Neural cell (in vitro differentiated cells): ENCODE data around the gene HECW1. TPM values are rescaled to one million over a fixed set of nuclear protein-coding genes. Genes with fewer than 3 reads are reported as not detected.

ENCODE experiments used
- H2AFZ ChIP-seq: fragments of 200-600, 300-800 bp; sonication (generic), shearing (Covaris generic); 2 replicates; pipeline ENCODE4 v1.6.0; 2014; ENCODE audit warnings: low read depth, mild to moderate bottlenecking, antibody characterized with exemption, low read length, moderate library complexity
- H3F3A ChIP-seq: fragments of 200-600 bp; shearing (Covaris generic); 2 replicates; pipeline ENCODE4 v1.6.1; 2016; ENCODE audit warnings: mild to moderate bottlenecking, moderate library complexity, mixed read lengths, antibody characterized with exemption, low read length; ENCODE audit not compliant: insufficient read depth, poor library complexity, severe bottlenecking
- H3K27ac ChIP-seq: fragments of 200-600, 300-800 bp; sonication (generic), shearing (Covaris generic); 2 replicates; pipeline ENCODE4 v1.5.1; 2014; ENCODE audit warnings: mild to moderate bottlenecking, low read length, moderate library complexity
- H3K27me3 ChIP-seq: fragments of 300-800, 200-600 bp; sonication (generic), shearing (Covaris generic); 2 replicates; pipeline ENCODE4 v1.6.0; 2014; ENCODE audit warnings: mild to moderate bottlenecking, low read depth, low read length, moderate library complexity; ENCODE audit not compliant: insufficient read depth
- H3K36me3 ChIP-seq: fragments of 300-800, 200-600 bp; sonication (generic), shearing (Covaris generic); 2 replicates; pipeline ENCODE4 v1.5.1; 2014; ENCODE audit warnings: mild to moderate bottlenecking, antibody characterized with exemption, low read length, moderate library complexity; ENCODE audit not compliant: insufficient read depth
- H3K4me2 ChIP-seq: fragments of 300-800, 200-600 bp; sonication (generic), shearing (Covaris generic); 2 replicates; pipeline ENCODE4 v1.6.0; 2014; ENCODE audit warnings: mild to moderate bottlenecking, low read length
- H3K4me3 ChIP-seq: fragments of 300-800, 200-600 bp; sonication (generic), shearing (Covaris generic); 2 replicates; pipeline ENCODE4 v1.5.1; 2014; ENCODE audit warnings: mild to moderate bottlenecking, low read length, moderate library complexity
- H3K79me2 ChIP-seq: fragments of 200-600 bp; shearing (Covaris generic); replicated peaks from 2 replicates; pipeline ENCODE4 v1.6.0; 2014; ENCODE audit warnings: mild to moderate bottlenecking, low read length, moderate library complexity; ENCODE audit not compliant: insufficient read depth
- H3K9ac ChIP-seq: fragments of 300-800, 200-600 bp; sonication (generic), shearing (Covaris generic); 2 replicates; pipeline ENCODE4 v1.6.1; 2016; ENCODE audit warnings: mild to moderate bottlenecking, low read length, mixed read lengths
- H3K9me2 ChIP-seq: fragments of 200-600 bp; shearing (Covaris generic); 2 replicates; pipeline ENCODE4 v1.6.1; 2016; ENCODE audit warnings: mild to moderate bottlenecking, low read length, mixed read lengths; ENCODE audit not compliant: insufficient read depth
- H3K9me3 ChIP-seq: fragments of 200-600, 300-800 bp; sonication (generic), shearing (Covaris generic); 2 replicates; pipeline ENCODE4 v1.6.1; 2016; ENCODE audit warnings: mild to moderate bottlenecking, mixed run types, low read length, moderate library complexity, mixed read lengths
- H4K20me1 ChIP-seq: fragments of 200-600 bp; shearing (Covaris generic); 2 replicates; pipeline ENCODE4 v1.6.1; 2016; ENCODE audit warnings: mild to moderate bottlenecking, mixed run types; ENCODE audit not compliant: insufficient read depth
- EP300 ChIP-seq: fragments of 450-650 bp; conservative IDR thresholded peaks from 2 replicates; pipeline ENCODE4 v1.6.1; 2014; ENCODE audit warnings: antibody characterized with exemption, mild to moderate bottlenecking, moderate library complexity; ENCODE audit not compliant: poor library complexity, severe bottlenecking
- EZH2 ChIP-seq: fragments of 200-600, 300-800 bp; shearing (Covaris generic), sonication (generic); IDR thresholded peaks from 2 replicates; pipeline ENCODE4 v1.6.1; 2014; ENCODE audit warnings: antibody characterized with exemption, low read length, borderline replicate concordance, mild to moderate bottlenecking; ENCODE audit not compliant: insufficient read depth, poor library complexity, severe bottlenecking
- MXI1 ChIP-seq: fragments of 450-650 bp; conservative IDR thresholded peaks from 2 replicates; pipeline ENCODE4 v1.6.1; 2014; ENCODE audit warnings: antibody characterized with exemption, mild to moderate bottlenecking; ENCODE audit not compliant: poor library complexity, severe bottlenecking
- POLR2AphosphoS5 ChIP-seq: IDR thresholded peaks from 2 replicates; pipeline ENCODE4 v1.6.1; 2012
- RAD21 ChIP-seq: fragments of 450-650 bp; conservative IDR thresholded peaks from 2 replicates; pipeline ENCODE4 v1.6.1; 2014; ENCODE audit warnings: antibody characterized with exemption, mild to moderate bottlenecking, moderate library complexity
- REST ChIP-seq: IDR thresholded peaks from 2 replicates; pipeline ENCODE4 v1.6.1; 2012; ENCODE audit warnings: borderline replicate concordance
- SMC3 ChIP-seq: fragments of 450-650 bp; conservative IDR thresholded peaks from 2 replicates; pipeline ENCODE4 v1.6.1; 2014; ENCODE audit warnings: antibody characterized with exemption, mild to moderate bottlenecking, moderate library complexity; ENCODE audit not compliant: poor library complexity
- TAF1 ChIP-seq: IDR thresholded peaks from 2 replicates; pipeline ENCODE4 v1.6.1; 2012; ENCODE audit warnings: low read depth
- polyA plus RNA-seq: library from polyadenylated mRNA; depleted of rRNA; stranded (reverse); fragments of >200 nt; gene quantifications from 2 replicates; pipeline ENCODE4 v1.2.3, GENCODE V29; 2014
- TF ChIP-seq, protein P1 (sequence below): fragments of 450-650 bp; IDR thresholded peaks from 2 replicates; pipeline ENCODE4 v1.5.1; 2014; ENCODE audit warnings: antibody characterized with exemption, mild to moderate bottlenecking, moderate library complexity; ENCODE audit not compliant: poor library complexity, severe bottlenecking

HECW1 gene
- polyA plus RNA-seq, 1 donor from 2014 or later = 13.8 TPM

- Histone ChIP-seq H3K27ac (no peak overlapping the region), H4K20me1 (no peaks in the 10 kb centered on the region), H2AFZ (no peak overlapping the region), H3K9me2 (no peaks in the 10 kb centered on the region), H3K27me3 (no peaks in the 10 kb centered on the region), H3K4me3 (no peak overlapping the region), H3F3A (no peaks in the 10 kb centered on the region), H3K4me2 (no peak overlapping the region), H3K9ac (no peak overlapping the region), H3K79me2 (peaks cover 33% of the 10 kb centered on the region), H3K36me3 (no peaks in the 10 kb centered on the region), H3K9me3 (no peaks in the 10 kb centered on the region)
- TF ChIP-seq EP300 (no peak), REST (no peak), POLR2AphosphoS5 (no peak), RAD21 (no peak), MXI1 (no peak)
Measured at GRCh38 chr7:43586251-43586900, 473.9 kb downstream of the HECW1 start.

GRCh38 chr7:43588477-43589132, 476.2 kb downstream of the HECW1 start:
- Histone ChIP-seq H3K9ac (no peak overlapping the region), H3K27ac (no peak overlapping the region), H3K9me2 (no peaks in the 10 kb centered on the region), H3K79me2 (peaks cover 39% of the 10 kb centered on the region), H2AFZ (no peak overlapping the region), H3K27me3 (no peaks in the 10 kb centered on the region), H3K9me3 (no peaks in the 10 kb centered on the region), H4K20me1 (no peaks in the 10 kb centered on the region), H3K36me3 (no peaks in the 10 kb centered on the region), H3K4me2 (no peak overlapping the region), H3K4me3 (no peak overlapping the region), H3F3A (no peaks in the 10 kb centered on the region)
- TF ChIP-seq REST (no peak), TAF1 (no peak), SMC3 (no peak), EP300 (no peak), EZH2 (no peak), RAD21 (no peak), MXI1 (no peak), POLR2AphosphoS5 (no peak)
- TF ChIP-seq, protein P1, sequence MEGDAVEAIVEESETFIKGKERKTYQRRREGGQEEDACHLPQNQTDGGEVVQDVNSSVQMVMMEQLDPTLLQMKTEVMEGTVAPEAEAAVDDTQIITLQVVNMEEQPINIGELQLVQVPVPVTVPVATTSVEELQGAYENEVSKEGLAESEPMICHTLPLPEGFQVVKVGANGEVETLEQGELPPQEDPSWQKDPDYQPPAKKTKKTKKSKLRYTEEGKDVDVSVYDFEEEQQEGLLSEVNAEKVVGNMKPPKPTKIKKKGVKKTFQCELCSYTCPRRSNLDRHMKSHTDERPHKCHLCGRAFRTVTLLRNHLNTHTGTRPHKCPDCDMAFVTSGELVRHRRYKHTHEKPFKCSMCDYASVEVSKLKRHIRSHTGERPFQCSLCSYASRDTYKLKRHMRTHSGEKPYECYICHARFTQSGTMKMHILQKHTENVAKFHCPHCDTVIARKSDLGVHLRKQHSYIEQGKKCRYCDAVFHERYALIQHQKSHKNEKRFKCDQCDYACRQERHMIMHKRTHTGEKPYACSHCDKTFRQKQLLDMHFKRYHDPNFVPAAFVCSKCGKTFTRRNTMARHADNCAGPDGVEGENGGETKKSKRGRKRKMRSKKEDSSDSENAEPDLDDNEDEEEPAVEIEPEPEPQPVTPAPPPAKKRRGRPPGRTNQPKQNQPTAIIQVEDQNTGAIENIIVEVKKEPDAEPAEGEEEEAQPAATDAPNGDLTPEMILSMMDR = no peak
